H9 (cell line): ENCODE measurements around the gene ARID2. TPM values are rescaled to one million over a fixed set of nuclear protein-coding genes. Genes with fewer than 3 reads are reported as not detected.

ENCODE experiments used
- DNase-seq: peaks from one replicate; pipeline ENCODE4 v3.0.0-alpha.2; 2017
- H2AFZ ChIP-seq: one replicate; pipeline ENCODE4 v1.6.1; 2013; ENCODE audit warnings: mild to moderate bottlenecking, low read length, control low read depth, moderate library complexity
- H2AK5ac ChIP-seq: 2 replicates; pipeline ENCODE4 v1.6.1; 2013; ENCODE audit warnings: low read length, control low read depth, mixed read lengths; ENCODE audit not compliant: insufficient read length
- H2BK120ac ChIP-seq: one replicate; pipeline ENCODE4 v1.6.1; 2013; ENCODE audit warnings: low read depth, mild to moderate bottlenecking, low read length, control low read depth, inconsistent platforms; ENCODE audit not compliant: poor library complexity, severe bottlenecking
- H2BK12ac ChIP-seq: 2 replicates; pipeline ENCODE4 v1.6.1; 2013; ENCODE audit warnings: low read length, control low read depth, mixed read lengths, low read depth; ENCODE audit not compliant: insufficient read length
- H2BK15ac ChIP-seq: 2 replicates; pipeline ENCODE4 v1.6.1; 2013; ENCODE audit warnings: low read depth, low read length, control low read depth
- H2BK20ac ChIP-seq: one replicate; pipeline ENCODE4 v1.6.1; 2013; ENCODE audit warnings: low read depth, mild to moderate bottlenecking, low read length, control low read depth, inconsistent platforms; ENCODE audit not compliant: poor library complexity, severe bottlenecking
- H2BK5ac ChIP-seq: 2 replicates; pipeline ENCODE4 v1.6.1; 2013; ENCODE audit warnings: low read length, control low read depth, mixed read lengths; ENCODE audit not compliant: insufficient read length
- H3K14ac ChIP-seq: 2 replicates; pipeline ENCODE4 v1.6.1; 2013; ENCODE audit warnings: low read length, control low read depth; ENCODE audit not compliant: insufficient read depth
- H3K18ac ChIP-seq: 2 replicates; pipeline ENCODE4 v1.6.1; 2013; ENCODE audit warnings: low read depth, mild to moderate bottlenecking, mixed read lengths, low read length, control low read depth; ENCODE audit not compliant: insufficient read length
- H3K23ac ChIP-seq: 2 replicates; pipeline ENCODE4 v1.6.1; 2013; ENCODE audit warnings: low read length, control low read depth, mixed read lengths, low read depth; ENCODE audit not compliant: insufficient read length
- H3K23me2 ChIP-seq: 2 replicates; pipeline ENCODE4 v1.6.1; 2013; ENCODE audit warnings: low read depth, mild to moderate bottlenecking, mixed read lengths, low read length, control low read depth; ENCODE audit not compliant: insufficient read length, poor library complexity, severe bottlenecking
- H3K27ac ChIP-seq: 2 replicates; pipeline ENCODE4 v1.5.1; 2013; ENCODE audit warnings: low read length, control low read depth, mixed read lengths, low read depth; ENCODE audit not compliant: insufficient read length
- H3K27me3 ChIP-seq: 2 replicates; pipeline ENCODE4 v1.6.1; 2013; ENCODE audit warnings: low read length, control low read depth, inconsistent platforms; ENCODE audit not compliant: insufficient read depth
- H3K4ac ChIP-seq: 2 replicates; pipeline ENCODE4 v1.6.1; 2013; ENCODE audit warnings: low read depth, mild to moderate bottlenecking, control low read depth, inconsistent platforms, low read length, moderate library complexity
- H3K4me1 ChIP-seq: 2 replicates; pipeline ENCODE4 v1.6.1; 2013; ENCODE audit warnings: low read length, control low read depth, inconsistent platforms; ENCODE audit not compliant: insufficient read depth
- H3K4me2 ChIP-seq: 2 replicates; pipeline ENCODE4 v1.6.1; 2013; ENCODE audit warnings: low read length, control low read depth, mixed read lengths; ENCODE audit not compliant: insufficient read length, insufficient read depth
- H3K56ac ChIP-seq: 2 replicates; pipeline ENCODE4 v1.6.1; 2013; ENCODE audit warnings: low read depth, mild to moderate bottlenecking, mixed read lengths, low read length, control low read depth; ENCODE audit not compliant: insufficient read length
- H3K79me1 ChIP-seq: 2 replicates; pipeline ENCODE4 v1.6.1; 2013; ENCODE audit warnings: low read depth, mild to moderate bottlenecking, moderate library complexity, low read length, control low read depth, inconsistent platforms; ENCODE audit not compliant: insufficient read depth, poor library complexity, severe bottlenecking
- H3K79me2 ChIP-seq: 2 replicates; pipeline ENCODE4 v1.6.1; 2013; ENCODE audit warnings: low read length, control low read depth, inconsistent platforms; ENCODE audit not compliant: insufficient read depth
- H3K9ac ChIP-seq: 2 replicates; pipeline ENCODE4 v1.6.1; 2013; ENCODE audit warnings: low read length, control low read depth, mixed read lengths; ENCODE audit not compliant: insufficient read length; ENCODE audit errors: extremely low read depth
- H3K9me3 ChIP-seq: one replicate; pipeline ENCODE4 v1.6.1; 2013; ENCODE audit warnings: low read depth, low read length, inconsistent platforms; ENCODE audit not compliant: control insufficient read depth
- H3T11ph ChIP-seq: one replicate; pipeline ENCODE4 v1.6.1; 2013; ENCODE audit warnings: mild to moderate bottlenecking, low read length, control low read depth, inconsistent platforms
- H4K20me1 ChIP-seq: one replicate; pipeline ENCODE4 v1.6.1; 2013; ENCODE audit not compliant: control insufficient read depth, insufficient read length, insufficient read depth
- H4K5ac ChIP-seq: 2 replicates; pipeline ENCODE4 v1.6.1; 2013; ENCODE audit warnings: low read depth, mild to moderate bottlenecking, mixed read lengths, low read length, control low read depth; ENCODE audit not compliant: insufficient read length
- H4K8ac ChIP-seq: replicated peaks from 2 replicates; pipeline ENCODE4 v1.6.1; 2013; ENCODE audit warnings: low read length, control low read depth, mixed read lengths, low read depth; ENCODE audit not compliant: insufficient read length
- H4K91ac ChIP-seq: 2 replicates; pipeline ENCODE4 v1.6.1; 2013; ENCODE audit warnings: low read depth, mild to moderate bottlenecking, moderate library complexity, mixed read lengths, low read length, control low read depth; ENCODE audit not compliant: insufficient read length
- H3K27ac Mint-ChIP-seq, 3 experiments: 2 replicates in 2 of 3; 3 replicates in 1 of 3; pipeline ENCODE4 v1.8.0; 2020 to 2021; ENCODE audit warnings: mixed read lengths in 3 of 3, mild to moderate bottlenecking in 1 of 3, moderate library complexity in 1 of 3
- H3K27me3 Mint-ChIP-seq: 2 replicates; pipeline ENCODE4 v1.8.0; 2021; ENCODE audit warnings: low read depth, mild to moderate bottlenecking, moderate library complexity, mixed read lengths
- H3K36me3 Mint-ChIP-seq, 3 experiments: 2 replicates in 2 of 3; 3 replicates in 1 of 3; pipeline ENCODE4 v1.8.0; 2020 to 2021; ENCODE audit warnings: low read depth in 3 of 3, mixed read lengths in 3 of 3; ENCODE audit not compliant: insufficient read depth in 1 of 3
- H3K4me1 Mint-ChIP-seq, 2 experiments: 2 replicates each; pipeline ENCODE4 v1.8.0; 2020; ENCODE audit warnings: mixed read lengths in 2 of 2
- H3K4me3 Mint-ChIP-seq, 2 experiments: 2 replicates in 1 of 2; 3 replicates in 1 of 2; pipeline ENCODE4 v1.8.0; 2020 to 2021; ENCODE audit warnings: mild to moderate bottlenecking in 2 of 2, mixed read lengths in 2 of 2, moderate library complexity in 1 of 2
- H3K9me3 Mint-ChIP-seq, 2 experiments: 2 replicates in 1 of 2; 3 replicates in 1 of 2; pipeline ENCODE4 v1.8.0; 2020; ENCODE audit warnings: mild to moderate bottlenecking in 2 of 2, mixed read lengths in 2 of 2, moderate library complexity in 1 of 2
- WGBS: extraction: QIAGEN DNeasy Blood & Tissue Kit; methylation state at CpG from one replicate; pipeline ENCODE4 v1.1.7; 2013; ENCODE audit warnings: missing lambda C conversion rate, low lambda C conversion rate, mixed read lengths; ENCODE audit not compliant: insufficient read length; ENCODE audit errors: extremely low coverage; 5-methylcytosine and 5-hydroxymethylcytosine counted together
- total RNA-seq: library from RNA; stranded (reverse); gene quantifications from 2 replicates; pipeline ENCODE4 v1.2.1, GENCODE V29; 2021
- TF ChIP-seq, protein P1 (sequence below): fragments of 200-600 bp; sonication (generic); conservative IDR thresholded peaks from 3 replicates; pipeline ENCODE4 v1.8.0; 2021; ENCODE audit warnings: antibody characterized with exemption, mild to moderate bottlenecking

ARID2 gene
- total RNA-seq, 1 experiment from 2014 or later: 63.8 TPM

GRCh38 chr12:45934956-45935355, 205.4 kb downstream of the ARID2 start:
- peaks cover 7 to 13% (median 13%) of the 10 kb centered on the region in 3 experiments; a peak in 6 of 7 replicates for H3K36me3 Mint-ChIP-seq
- Histone ChIP-seq H3K4ac (no peak overlapping the region), H3K27me3 (no peaks in the 10 kb centered on the region), H3K23me2 (no peaks in the 10 kb centered on the region), H3T11ph (no peak overlapping the region), H3K56ac (no peak overlapping the region), H2BK5ac (no peak overlapping the region), H3K79me1 (no peaks in the 10 kb centered on the region), H3K79me2 (no peaks in the 10 kb centered on the region), H2BK20ac (no peak overlapping the region), H4K20me1 (no peaks in the 10 kb centered on the region), H4K91ac (no peak overlapping the region), H2BK120ac (no peak overlapping the region), H2BK15ac (no peak overlapping the region), H4K5ac (no peak overlapping the region), H2AFZ (no peak overlapping the region), H3K9me3 (no peaks in the 10 kb centered on the region), H3K4me1 (no peaks in the 10 kb centered on the region), H3K9ac (no peak overlapping the region), H3K18ac (no peak overlapping the region), H3K4me2 (no peak overlapping the region), H3K14ac (no peak overlapping the region), H2AK5ac (no peak overlapping the region), H4K8ac (no peak overlapping the region), H2BK12ac (no peak overlapping the region), H3K23ac (no peak overlapping the region), H3K27ac (no peak overlapping the region)
- 0 out of 7 replicates have a peak overlapping the region, but pooled peaks of 1 of the 3 experiments have one; percentile 21 for H3K27ac Mint-ChIP-seq
- TF ChIP-seq, protein P1, sequence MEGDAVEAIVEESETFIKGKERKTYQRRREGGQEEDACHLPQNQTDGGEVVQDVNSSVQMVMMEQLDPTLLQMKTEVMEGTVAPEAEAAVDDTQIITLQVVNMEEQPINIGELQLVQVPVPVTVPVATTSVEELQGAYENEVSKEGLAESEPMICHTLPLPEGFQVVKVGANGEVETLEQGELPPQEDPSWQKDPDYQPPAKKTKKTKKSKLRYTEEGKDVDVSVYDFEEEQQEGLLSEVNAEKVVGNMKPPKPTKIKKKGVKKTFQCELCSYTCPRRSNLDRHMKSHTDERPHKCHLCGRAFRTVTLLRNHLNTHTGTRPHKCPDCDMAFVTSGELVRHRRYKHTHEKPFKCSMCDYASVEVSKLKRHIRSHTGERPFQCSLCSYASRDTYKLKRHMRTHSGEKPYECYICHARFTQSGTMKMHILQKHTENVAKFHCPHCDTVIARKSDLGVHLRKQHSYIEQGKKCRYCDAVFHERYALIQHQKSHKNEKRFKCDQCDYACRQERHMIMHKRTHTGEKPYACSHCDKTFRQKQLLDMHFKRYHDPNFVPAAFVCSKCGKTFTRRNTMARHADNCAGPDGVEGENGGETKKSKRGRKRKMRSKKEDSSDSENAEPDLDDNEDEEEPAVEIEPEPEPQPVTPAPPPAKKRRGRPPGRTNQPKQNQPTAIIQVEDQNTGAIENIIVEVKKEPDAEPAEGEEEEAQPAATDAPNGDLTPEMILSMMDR: no peak
- WGBS: no CpG with 5 or more reads among the region's 1 CpG
- no peaks in the 10 kb centered on the region for H3K9me3 Mint-ChIP-seq
- H3K4me1 Mint-ChIP-seq: no peaks in the 10 kb centered on the region
- no peaks in the 10 kb centered on the region for H3K27me3 Mint-ChIP-seq
- DNase-seq: no peak
- H3K4me3 Mint-ChIP-seq: no peak overlapping the region
